Neural progenitor cell (in vitro differentiated cells): Measurements from ENCODE around the gene POLR1C. TPM values are rescaled to one million over a fixed set of nuclear protein-coding genes. Genes with fewer than 3 reads are reported as not detected.

Source experiments
- DNase-seq: peaks from one replicate; pipeline ENCODE4 v3.0.0-alpha.2; 2016; ENCODE audit warnings: low spot score
- H2AFZ ChIP-seq: fragments of 200-600 bp; sonication (generic); replicated peaks from 2 replicates; pipeline ENCODE4 v1.6.1; 2016; ENCODE audit warnings: antibody characterized with exemption
- H3F3A ChIP-seq: fragments of 200-600 bp; sonication (generic); 2 replicates; pipeline ENCODE4 v1.6.1; 2016; ENCODE audit warnings: antibody characterized with exemption, low read depth
- H3K27ac ChIP-seq: fragments of 200-600 bp; sonication (generic); 2 replicates; pipeline ENCODE4 v1.5.1; 2016; ENCODE audit warnings: mild to moderate bottlenecking
- H3K27me3 ChIP-seq: fragments of 200-600 bp; sonication (generic); 2 replicates; pipeline ENCODE4 v1.6.1; 2016; ENCODE audit warnings: mild to moderate bottlenecking, moderate library complexity
- H3K36me3 ChIP-seq: fragments of 200-600 bp; sonication (generic); 2 replicates; pipeline ENCODE4 v1.5.1; 2016
- H3K4me1 ChIP-seq: fragments of 200-600 bp; sonication (generic); 2 replicates; pipeline ENCODE4 v1.6.1; 2016; ENCODE audit warnings: mixed run types
- H3K4me2 ChIP-seq: fragments of 200-600 bp; sonication (generic); 2 replicates; pipeline ENCODE4 v1.6.1; 2016
- H3K4me3 ChIP-seq: fragments of 200-600 bp; sonication (generic); 2 replicates; pipeline ENCODE4 v1.5.1; 2016
- H3K79me2 ChIP-seq: fragments of 200-600 bp; sonication (generic); 2 replicates; pipeline ENCODE4 v1.6.1; 2016; ENCODE audit warnings: low read depth
- H3K9ac ChIP-seq: fragments of 200-600 bp; sonication (generic); 2 replicates; pipeline ENCODE4 v1.6.1; 2016
- H3K9me3 ChIP-seq: fragments of 200-600 bp; sonication (generic); 2 replicates; pipeline ENCODE4 v1.5.1; 2016; ENCODE audit warnings: low read depth
- H4K20me1 ChIP-seq: fragments of 200-600 bp; sonication (generic); 2 replicates; pipeline ENCODE4 v1.6.1; 2016; ENCODE audit warnings: low read depth
- H3K27ac Mint-ChIP-seq: 3 replicates; pipeline ENCODE4 v1.8.0; 2021; ENCODE audit warnings: mixed read lengths
- H3K27me3 Mint-ChIP-seq: 2 replicates; pipeline ENCODE4 v1.8.0; 2022; ENCODE audit warnings: low read depth, mild to moderate bottlenecking, inconsistent platforms, moderate library complexity, mixed read lengths; ENCODE audit not compliant: insufficient read depth
- H3K36me3 Mint-ChIP-seq: 3 replicates; pipeline ENCODE4 v1.8.0; 2021; ENCODE audit warnings: mixed read lengths
- H3K4me1 Mint-ChIP-seq: 3 replicates; pipeline ENCODE4 v1.8.0; 2021; ENCODE audit warnings: mixed read lengths
- H3K4me3 Mint-ChIP-seq: 3 replicates; pipeline ENCODE4 v1.8.0; 2021; ENCODE audit warnings: mild to moderate bottlenecking, moderate library complexity, mixed read lengths
- H3K9me3 Mint-ChIP-seq: 3 replicates; pipeline ENCODE4 v1.8.0; 2020; ENCODE audit warnings: mixed read lengths
- EZH2 ChIP-seq: fragments of 200-600 bp; sonication (generic); IDR thresholded peaks from 2 replicates; pipeline ENCODE4 v1.6.1; 2017; ENCODE audit warnings: antibody characterized with exemption, mild to moderate bottlenecking, moderate library complexity
- EZH2phosphoT487 ChIP-seq: fragments of 200-600 bp; sonication (generic); IDR thresholded peaks from 2 replicates; pipeline ENCODE4 v1.6.1; 2017; ENCODE audit warnings: antibody characterized with exemption
- total RNA-seq: library from RNA; depleted of rRNA; stranded (reverse); fragments of >200 nt; gene quantifications from 2 replicates; pipeline ENCODE4 v1.2.3, GENCODE V29; 2015; ENCODE audit warnings: low replicate concordance
- TF ChIP-seq, protein P1 (sequence below): fragments of 200-600 bp; sonication (generic); IDR thresholded peaks from 2 replicates; pipeline ENCODE4 v1.5.1; 2017; ENCODE audit warnings: antibody characterized with exemption, mild to moderate bottlenecking

Gene POLR1C
- total RNA-seq, 1 donor from 2014 or later = 24.4 TPM

DNA sequence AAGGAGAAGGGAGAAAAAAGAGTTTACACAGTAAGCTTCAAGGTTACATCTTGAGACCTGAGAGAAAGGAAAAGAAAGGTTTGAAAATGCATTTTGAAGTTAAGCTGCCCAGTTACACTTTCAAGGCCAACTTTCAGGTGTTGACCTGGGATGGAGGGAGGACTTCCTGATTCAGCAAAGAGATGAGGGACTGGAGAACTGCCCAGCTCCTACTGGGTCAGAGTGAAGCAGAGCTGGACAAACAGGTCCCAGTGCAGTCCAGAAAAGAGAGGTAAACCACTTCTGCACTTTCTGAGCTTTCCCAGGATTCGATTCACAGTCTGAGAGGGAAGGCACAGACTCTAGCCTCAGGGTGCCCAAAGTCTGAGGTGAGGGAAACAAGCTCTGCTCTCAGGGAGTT, 45.5 kb upstream of the POLR1C start:
- Mint-ChIP-seq H3K36me3 (no peaks in the 10 kb centered on the region), H3K27ac (no peak overlapping the region), H3K9me3 (no peaks in the 10 kb centered on the region), H3K27me3 (peaks cover 5% of the 10 kb centered on the region), H3K4me3 (no peak overlapping the region), H3K4me1 (peaks cover 4% of the 10 kb centered on the region)
- Histone ChIP-seq H3K4me3 (no peak overlapping the region), H3K4me1 (peaks cover 13% of the 10 kb centered on the region), H3K79me2 (no peaks in the 10 kb centered on the region), H3F3A (peaks cover 11% of the 10 kb centered on the region), H3K9ac (no peak overlapping the region), H3K27me3 (no peaks in the 10 kb centered on the region), H3K36me3 (no peaks in the 10 kb centered on the region), H3K27ac (no peak overlapping the region), H4K20me1 (no peaks in the 10 kb centered on the region), H2AFZ (no peak overlapping the region), H3K4me2 (no peak overlapping the region), H3K9me3 (no peaks in the 10 kb centered on the region)
- no peak for TF ChIP-seq EZH2phosphoT487
- TF ChIP-seq, protein P1, sequence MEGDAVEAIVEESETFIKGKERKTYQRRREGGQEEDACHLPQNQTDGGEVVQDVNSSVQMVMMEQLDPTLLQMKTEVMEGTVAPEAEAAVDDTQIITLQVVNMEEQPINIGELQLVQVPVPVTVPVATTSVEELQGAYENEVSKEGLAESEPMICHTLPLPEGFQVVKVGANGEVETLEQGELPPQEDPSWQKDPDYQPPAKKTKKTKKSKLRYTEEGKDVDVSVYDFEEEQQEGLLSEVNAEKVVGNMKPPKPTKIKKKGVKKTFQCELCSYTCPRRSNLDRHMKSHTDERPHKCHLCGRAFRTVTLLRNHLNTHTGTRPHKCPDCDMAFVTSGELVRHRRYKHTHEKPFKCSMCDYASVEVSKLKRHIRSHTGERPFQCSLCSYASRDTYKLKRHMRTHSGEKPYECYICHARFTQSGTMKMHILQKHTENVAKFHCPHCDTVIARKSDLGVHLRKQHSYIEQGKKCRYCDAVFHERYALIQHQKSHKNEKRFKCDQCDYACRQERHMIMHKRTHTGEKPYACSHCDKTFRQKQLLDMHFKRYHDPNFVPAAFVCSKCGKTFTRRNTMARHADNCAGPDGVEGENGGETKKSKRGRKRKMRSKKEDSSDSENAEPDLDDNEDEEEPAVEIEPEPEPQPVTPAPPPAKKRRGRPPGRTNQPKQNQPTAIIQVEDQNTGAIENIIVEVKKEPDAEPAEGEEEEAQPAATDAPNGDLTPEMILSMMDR = no peak
- TF ChIP-seq EZH2 = no peak
- no peak for DNase-seq

DNA sequence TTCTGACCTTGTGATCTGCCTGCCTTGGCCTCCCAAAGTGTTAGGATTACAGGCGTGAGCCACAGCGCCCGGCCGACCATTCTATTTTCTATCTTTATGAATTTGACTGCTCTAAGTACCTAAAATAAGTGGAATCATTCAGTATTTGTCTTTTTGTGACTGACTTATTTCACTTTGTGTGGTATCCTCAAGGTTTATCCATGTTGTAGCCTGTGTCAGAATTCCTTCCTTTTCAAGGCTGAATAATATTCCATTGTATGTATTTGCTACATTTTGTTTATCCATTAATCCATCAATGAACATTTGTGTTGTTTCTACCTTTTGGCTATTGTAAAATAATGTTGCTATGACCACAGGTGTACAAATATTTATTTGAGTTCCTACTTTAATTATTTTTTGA, 44.4 kb upstream of the POLR1C start:
- Histone ChIP-seq H3K27ac (no peak overlapping the region), H3K4me3 (no peak overlapping the region), H3K79me2 (peaks cover 2% of the 10 kb centered on the region), H3K27me3 (no peaks in the 10 kb centered on the region), H3K36me3 (no peaks in the 10 kb centered on the region), H4K20me1 (no peaks in the 10 kb centered on the region), H2AFZ (no peak overlapping the region), H3K9me3 (no peaks in the 10 kb centered on the region), H3F3A (peaks cover 11% of the 10 kb centered on the region), H3K4me2 (no peak overlapping the region), H3K4me1 (peaks cover 19% of the 10 kb centered on the region), H3K9ac (no peak overlapping the region)
- peaks cover 13% of the 10 kb centered on the region for H3K4me1 Mint-ChIP-seq
- peaks cover 3% of the 10 kb centered on the region for H3K27me3 Mint-ChIP-seq
- H3K4me3 Mint-ChIP-seq = no peak overlapping the region
- no peak overlapping the region for H3K27ac Mint-ChIP-seq
- DNase-seq = no peak
- TF ChIP-seq, protein P1 = no peak
- no peak for TF ChIP-seq EZH2
- TF ChIP-seq EZH2phosphoT487 = no peak
- no peaks in the 10 kb centered on the region for H3K9me3 Mint-ChIP-seq
- H3K36me3 Mint-ChIP-seq = no peaks in the 10 kb centered on the region

DNA sequence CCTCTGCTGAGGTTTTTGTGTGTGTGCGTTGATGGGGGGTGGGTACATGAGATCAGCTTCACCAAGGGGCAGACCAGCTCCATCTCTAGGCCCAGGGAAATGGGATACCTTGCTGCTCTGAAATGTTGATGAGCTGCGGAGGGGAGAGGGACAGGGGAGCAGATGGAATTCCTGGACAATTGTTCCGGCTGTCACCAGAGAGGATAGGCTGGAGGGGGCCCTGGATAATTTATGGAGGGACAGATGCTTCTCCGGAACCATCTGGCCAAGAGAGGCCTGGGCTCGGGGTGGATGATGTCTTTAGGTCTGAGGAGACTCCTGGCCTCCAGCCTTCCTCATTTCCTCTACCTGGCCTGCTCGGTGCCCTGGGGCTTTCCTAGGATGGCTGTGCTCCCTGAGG, 41.4 kb upstream of the POLR1C start:
- H3K4me3 Mint-ChIP-seq = no peak overlapping the region
- Histone ChIP-seq H3K9ac (no peak overlapping the region), H3K27ac (no peak overlapping the region), H3K27me3 (no peaks in the 10 kb centered on the region), H3K36me3 (no peaks in the 10 kb centered on the region), H3K9me3 (no peaks in the 10 kb centered on the region), H3K79me2 (peaks cover 32% of the 10 kb centered on the region), H3K4me1 (peaks cover 17% of the 10 kb centered on the region), H3K4me2 (no peak overlapping the region), H3F3A (no peaks in the 10 kb centered on the region), H4K20me1 (peaks cover 14% of the 10 kb centered on the region), H2AFZ (no peak overlapping the region), H3K4me3 (no peak overlapping the region)
- no peaks in the 10 kb centered on the region for H3K27me3 Mint-ChIP-seq
- H3K9me3 Mint-ChIP-seq = no peaks in the 10 kb centered on the region
- no peak for DNase-seq
- peaks cover 5% of the 10 kb centered on the region for H3K36me3 Mint-ChIP-seq
- TF ChIP-seq EZH2phosphoT487 (no peak), EZH2 (no peak)
- TF ChIP-seq, protein P1 = no peak
- H3K27ac Mint-ChIP-seq = no peak overlapping the region
- H3K4me1 Mint-ChIP-seq = peaks cover 30% of the 10 kb centered on the region
